Measurements from ENCODE around the gene MRPL51. TPM values are rescaled to one million over a fixed set of nuclear protein-coding genes. Genes with fewer than 3 reads are reported as not detected.
A peak's percentile ranks its signal among the peaks of the same experiment; 100 is the strongest.

The MRPL51 gene
- total and polyA plus RNA-seq, 9 of the 15 experiments (the other 6 are each of a cell fraction or from before 2014, with no cell fraction given): 127 to 727 (median 208) TPM

- TF ChIP-seq MGA (IDR thresholded peaks at IDR 0.05) (peak; percentile 28), UBTF (IDR thresholded peaks at IDR 0.05; ENCODE audit: borderline replicate concordance in 1 of 2, low read depth in 2 of 2, low read length in 2 of 2) (0 out of 4 replicates have a peak, but pooled peaks of 1 of the 2 experiments have one; percentile 31), DPF2 (IDR thresholded peaks at IDR 0.05) (no peak), ZNF644 (tag; IDR thresholded peaks at IDR 0.05; ENCODE audit: low read depth) (no peak), ZBTB17 (CRISPR knock-in tag; IDR thresholded peaks at IDR 0.05) (no peak), CHD2 (IDR thresholded peaks at IDR 0.05; ENCODE audit: low read depth, low read length) (peak; percentile 52; the same call in 1 of the 2 replicates), CTCF (IDR thresholded peaks at IDR 0.05 in 2 of 3, conservative IDR thresholded peaks at IDR 0.05 in 1 of 3; ENCODE audit: insufficient read depth in 2 of 3, low read depth in 1 of 3, low read length in 3 of 3) (no peak), EP400 (IDR thresholded peaks at IDR 0.05) (peak; percentile 64), MTA3 (IDR thresholded peaks at IDR 0.05; ENCODE audit: borderline replicate concordance) (peak; percentile 95), ZNF324 (CRISPR knock-in tag; IDR thresholded peaks at IDR 0.05) (no peak)
Observed at GRCh38 chr12:6470375-6471163, 22.5 kb downstream of the MRPL51 start, which contains the start of gene VAMP1 (continued).
